Testis (tissue), 3 donors: ENCODE data around the gene LONP1. TPM values are rescaled to one million over a fixed set of nuclear protein-coding genes. Genes with fewer than 3 reads are reported as not detected.

Experiments used
- DNase-seq: peaks from one replicate; pipeline ENCODE4 v3.0.0-alpha.2; 2019
- H3K27ac ChIP-seq, 2 donors: fragments of 200-600 bp; sonication (generic); one replicate each; pipeline ENCODE4 v1.5.1; 2019
- H3K27me3 ChIP-seq: fragments of 200-600 bp; sonication (generic); one replicate; pipeline ENCODE4 v1.5.1; 2019
- H3K36me3 ChIP-seq: fragments of 200-600 bp; sonication (generic); one replicate; pipeline ENCODE4 v1.5.1; 2017; ENCODE audit warnings: low read depth; ENCODE audit errors: missing control alignments
- H3K4me1 ChIP-seq: fragments of 200-600 bp; sonication (generic); one replicate; pipeline ENCODE4 v1.5.1; 2019
- H3K4me3 ChIP-seq, 2 donors: fragments of 200-600 bp; sonication (generic); one replicate each; pipeline ENCODE4 v1.5.1; 2017 to 2019
- H3K9me3 ChIP-seq: fragments of 200-600 bp; sonication (generic); one replicate; pipeline ENCODE4 v1.5.1; 2017
- POLR2A ChIP-seq: fragments of 450-650 bp; IDR thresholded peaks from one replicate; pipeline ENCODE4 v1.6.1; 2017; ENCODE audit warnings: antibody characterized with exemption, mild to moderate bottlenecking, moderate library complexity
- WGBS, 2 donors: methylation state at CpG; one replicate each; pipeline ENCODE4 v1.1.5; 2018; 5-methylcytosine and 5-hydroxymethylcytosine counted together
- intact Hi-C: fragments of 100-400 bp; cut with DNase I; formaldehyde crosslinking; loops from one replicate; pipeline ENCODE4 v1.15.1; 2023; ENCODE audit warnings: low total_unique reads
- polyA plus RNA-seq: library from polyadenylated mRNA; stranded (reverse); fragments of 350-450 nt; fragmentation: Illumina TruSeq; extraction: RNeasy Lipid Tissue Mini Kit (QIAGEN cat#74804); gene quantifications from one replicate; pipeline ENCODE4 v1.2.3, GENCODE V29; 2014; ENCODE audit warnings: low read depth, low replicate concordance; ENCODE audit not compliant: insufficient read depth
- total RNA-seq, 2 donors: library from RNA; depleted of rRNA; stranded (reverse); fragments of >200 nt; gene quantifications; one replicate each; pipeline ENCODE4 v1.2.3, GENCODE V29; 2016
- TF ChIP-seq, protein P1 (sequence below), 3 experiments: fragments of 450-650 bp in 2 of 3; fragments of 200-600 bp in 1 of 3; sonication (generic) in 1 of 3; IDR thresholded peaks; one replicate each; pipeline ENCODE4 v1.5.1; 2016 to 2019; ENCODE audit warnings: antibody characterized with exemption in 3 of 3, mild to moderate bottlenecking in 2 of 3, moderate library complexity in 1 of 3

Gene LONP1
- total and polyA plus RNA-seq, 3 donors from 2014 or later, result 48.1 to 133 (median 100) TPM

DNA sequence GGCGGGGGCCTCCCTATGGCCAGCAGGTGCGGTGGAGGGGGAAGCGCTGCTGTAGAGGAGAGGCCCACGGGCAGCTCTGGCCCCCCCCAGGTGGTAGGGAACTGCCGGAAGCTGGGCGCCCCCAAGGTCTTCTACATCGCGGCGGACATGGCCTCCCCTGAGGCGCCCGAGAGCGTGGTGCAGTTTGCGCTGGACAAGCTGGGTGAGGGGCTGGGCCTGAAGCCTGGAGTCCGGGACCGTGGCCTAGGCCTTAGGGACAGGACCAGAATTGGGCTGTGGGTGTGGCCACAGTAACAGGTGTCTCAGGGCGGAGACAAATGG, 33.7 kb downstream of the LONP1 start:
- Histone ChIP-seq H3K27ac (peak overlapping the region in 1 of 2 donors; percentile 73), H3K4me3 (peak overlapping the region; percentile 47 to 58), H3K36me3 (no peaks in the 10 kb centered on the region), H3K27me3 (no peaks in the 10 kb centered on the region), H3K4me1 (peaks cover 8% of the 10 kb centered on the region), H3K9me3 (no peaks in the 10 kb centered on the region)
- TF ChIP-seq POLR2A, result no peak
- TF ChIP-seq, protein P1, sequence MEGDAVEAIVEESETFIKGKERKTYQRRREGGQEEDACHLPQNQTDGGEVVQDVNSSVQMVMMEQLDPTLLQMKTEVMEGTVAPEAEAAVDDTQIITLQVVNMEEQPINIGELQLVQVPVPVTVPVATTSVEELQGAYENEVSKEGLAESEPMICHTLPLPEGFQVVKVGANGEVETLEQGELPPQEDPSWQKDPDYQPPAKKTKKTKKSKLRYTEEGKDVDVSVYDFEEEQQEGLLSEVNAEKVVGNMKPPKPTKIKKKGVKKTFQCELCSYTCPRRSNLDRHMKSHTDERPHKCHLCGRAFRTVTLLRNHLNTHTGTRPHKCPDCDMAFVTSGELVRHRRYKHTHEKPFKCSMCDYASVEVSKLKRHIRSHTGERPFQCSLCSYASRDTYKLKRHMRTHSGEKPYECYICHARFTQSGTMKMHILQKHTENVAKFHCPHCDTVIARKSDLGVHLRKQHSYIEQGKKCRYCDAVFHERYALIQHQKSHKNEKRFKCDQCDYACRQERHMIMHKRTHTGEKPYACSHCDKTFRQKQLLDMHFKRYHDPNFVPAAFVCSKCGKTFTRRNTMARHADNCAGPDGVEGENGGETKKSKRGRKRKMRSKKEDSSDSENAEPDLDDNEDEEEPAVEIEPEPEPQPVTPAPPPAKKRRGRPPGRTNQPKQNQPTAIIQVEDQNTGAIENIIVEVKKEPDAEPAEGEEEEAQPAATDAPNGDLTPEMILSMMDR (IDR thresholded peaks at IDR 0.05), result no peak
- WGBS, 2 donors, result 29 to 42% methylated on average over 10 to 15 of the region's 16 CpGs
- DNase-seq, result no peak
- intact Hi-C loops, result loop anchor here (5.0 kb wide), 1 partner anchor 64 kb away; the partner anchor contains the start of genes SAFB and SAFB2

DNA sequence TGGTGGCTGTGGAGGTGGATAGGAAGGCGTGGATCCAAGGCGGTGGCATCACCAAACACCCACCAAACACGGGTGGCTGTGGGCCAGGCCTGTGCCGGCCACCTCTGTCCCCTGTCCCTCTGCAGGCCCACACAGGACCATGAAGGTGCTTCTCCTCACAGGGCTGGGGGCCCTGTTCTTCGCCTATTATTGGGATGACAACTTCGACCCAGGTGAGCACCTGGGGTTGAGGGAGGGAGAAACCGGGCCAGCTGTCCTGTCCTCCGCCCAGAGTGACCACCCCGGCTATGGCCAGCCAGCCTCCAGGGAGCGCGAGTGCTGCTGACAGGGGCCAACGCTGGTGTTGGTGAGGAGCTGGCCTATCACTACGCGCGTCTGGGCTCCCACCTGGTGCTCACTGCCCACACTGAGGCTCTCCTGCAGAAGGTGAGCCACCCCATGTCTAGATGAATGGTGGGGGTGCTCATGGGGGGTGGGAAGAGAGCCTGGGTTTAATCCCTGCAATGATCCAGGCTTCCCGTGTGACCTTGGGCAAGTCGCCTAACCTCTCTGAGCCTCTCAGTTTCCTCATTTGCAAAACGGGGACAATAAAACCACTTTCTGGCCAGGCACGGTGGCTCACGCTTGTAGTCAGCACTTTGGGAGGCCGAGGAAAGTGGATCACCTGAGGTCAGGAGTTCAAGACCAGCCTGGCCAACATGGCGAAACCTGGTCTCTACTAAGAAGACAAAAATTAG, 35.1 kb downstream of the LONP1 start:
- Histone ChIP-seq H3K27me3 (no peaks in the 10 kb centered on the region), H3K4me3 (no peak overlapping the region), H3K36me3 (no peaks in the 10 kb centered on the region), H3K9me3 (no peaks in the 10 kb centered on the region), H3K27ac (no peak overlapping the region), H3K4me1 (peaks cover 11% of the 10 kb centered on the region)
- intact Hi-C loops, result loop anchor here (5.0 kb wide), 1 partner anchor 63 kb away; the partner anchor contains the start of genes SAFB and SAFB2
- 89 to 90% methylated on average over 11 to 22 of the region's 22 CpGs for WGBS, 2 donors
- DNase-seq, result no peak
- TF ChIP-seq POLR2A, result no peak
- TF ChIP-seq, protein P1 (IDR thresholded peaks at IDR 0.05), result no peak

DNA sequence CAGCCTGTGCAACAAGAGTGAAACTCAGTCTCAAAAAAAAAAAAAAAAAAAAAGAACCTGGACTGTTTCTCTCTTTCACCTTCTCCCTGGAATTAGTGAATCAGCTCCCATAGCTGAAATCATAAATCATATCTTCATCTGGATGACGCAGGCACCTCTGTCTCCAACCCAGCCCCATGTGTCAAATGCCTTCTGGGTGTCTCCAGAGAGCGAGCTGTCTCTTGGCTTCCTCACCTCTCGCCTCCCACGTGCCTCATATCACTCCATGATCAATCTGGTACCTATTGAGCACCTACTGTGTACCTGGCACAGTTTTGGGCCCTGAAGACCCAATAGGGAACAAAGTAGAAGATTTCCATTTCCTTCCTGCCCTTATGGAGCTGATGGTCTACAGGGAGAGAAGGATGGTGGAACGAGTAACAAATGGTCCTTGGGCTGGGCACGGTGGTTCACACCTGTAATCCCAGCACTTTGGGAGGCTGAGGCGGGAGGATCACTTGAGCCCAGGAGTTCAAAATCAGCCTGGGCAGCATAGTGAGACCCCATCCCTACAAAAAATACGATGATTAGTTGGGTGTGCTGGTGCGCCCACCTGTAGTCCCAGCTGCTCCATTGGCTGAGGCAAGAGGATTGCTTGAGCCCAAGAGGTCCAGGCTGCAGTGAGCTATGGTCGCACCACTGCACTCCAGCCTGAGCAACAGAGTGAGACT, 36.6 kb downstream of the LONP1 start:
- Histone ChIP-seq H3K4me1 (peaks cover 13% of the 10 kb centered on the region), H3K36me3 (no peaks in the 10 kb centered on the region), H3K9me3 (no peaks in the 10 kb centered on the region), H3K27ac (no peak overlapping the region), H3K4me3 (no peak overlapping the region), H3K27me3 (no peaks in the 10 kb centered on the region)
- 88 to 93% methylated on average over 10 of the region's 10 CpGs for WGBS, 2 donors
- no peak for TF ChIP-seq POLR2A
- TF ChIP-seq, protein P1 (IDR thresholded peaks at IDR 0.05), result no peak
- intact Hi-C loops, result no loop called here
- no peak for DNase-seq

DNA sequence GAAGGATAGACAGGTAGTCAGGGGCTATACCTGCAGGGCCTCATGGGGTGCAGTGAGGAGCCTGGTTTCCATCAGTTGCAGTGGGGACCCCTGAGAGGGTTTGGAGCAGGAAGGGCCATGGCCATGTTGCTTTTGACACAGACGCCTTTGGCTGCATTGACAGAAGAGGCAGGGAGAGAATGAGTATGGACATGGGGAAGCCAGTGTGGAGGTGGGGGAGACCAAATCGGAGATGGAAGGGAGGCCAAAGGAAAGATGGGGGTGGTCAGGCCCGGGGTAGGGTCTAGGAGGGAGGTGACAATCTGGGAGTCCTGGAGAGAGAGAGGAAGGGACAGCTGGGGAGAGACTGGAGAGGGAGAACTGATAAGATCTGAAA, 37.9 kb downstream of the LONP1 start:
- DNase-seq, result no peak
- Histone ChIP-seq H3K9me3 (no peaks in the 10 kb centered on the region), H3K27me3 (no peaks in the 10 kb centered on the region), H3K4me1 (peaks cover 13% of the 10 kb centered on the region), H3K4me3 (no peak overlapping the region), H3K36me3 (no peaks in the 10 kb centered on the region), H3K27ac (no peak overlapping the region)
- TF ChIP-seq, protein P1 (IDR thresholded peaks at IDR 0.05), result no peak
- no peak for TF ChIP-seq POLR2A
- intact Hi-C loops, result no loop called here
- 79 to 92% methylated on average over 3 of the region's 3 CpGs for WGBS, 2 donors
